Fibroblast of skin of abdomen (primary cell): ENCODE measurements around the gene RAB12. TPM values are rescaled to one million over a fixed set of nuclear protein-coding genes. Genes with fewer than 3 reads are reported as not detected.
"Not testable (repeated sequence)": the region's sequence is repeated elsewhere in the genome, so short reads cannot be mapped to it uniquely, and the experiment has no call there.

ENCODE experiments used
- DNase-seq: peaks from one replicate; pipeline ENCODE4 v3.0.0-alpha.2; 2013
- polyA plus RNA-seq, 2 experiments: library from polyadenylated mRNA; unstranded; fragments of 120-200 nt; gene quantifications; one replicate each; pipeline ENCODE4 v1.2.1, GENCODE V29; 2013; ENCODE audit not compliant: insufficient read length in 2 of 2

RAB12 gene, protein sequence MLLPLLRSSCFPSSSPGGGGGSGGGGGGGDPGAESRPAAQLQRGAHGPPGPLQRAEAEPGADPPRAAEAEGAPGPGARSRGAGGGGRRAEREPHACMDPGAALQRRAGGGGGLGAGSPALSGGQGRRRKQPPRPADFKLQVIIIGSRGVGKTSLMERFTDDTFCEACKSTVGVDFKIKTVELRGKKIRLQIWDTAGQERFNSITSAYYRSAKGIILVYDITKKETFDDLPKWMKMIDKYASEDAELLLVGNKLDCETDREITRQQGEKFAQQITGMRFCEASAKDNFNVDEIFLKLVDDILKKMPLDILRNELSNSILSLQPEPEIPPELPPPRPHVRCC
- polyA plus RNA-seq (2013, experiment 1 of 2; ENCODE audit: insufficient read length): 39.8 TPM
- 39.5 TPM for polyA plus RNA-seq (2013, experiment 2 of 2; ENCODE audit: insufficient read length)

DNA sequence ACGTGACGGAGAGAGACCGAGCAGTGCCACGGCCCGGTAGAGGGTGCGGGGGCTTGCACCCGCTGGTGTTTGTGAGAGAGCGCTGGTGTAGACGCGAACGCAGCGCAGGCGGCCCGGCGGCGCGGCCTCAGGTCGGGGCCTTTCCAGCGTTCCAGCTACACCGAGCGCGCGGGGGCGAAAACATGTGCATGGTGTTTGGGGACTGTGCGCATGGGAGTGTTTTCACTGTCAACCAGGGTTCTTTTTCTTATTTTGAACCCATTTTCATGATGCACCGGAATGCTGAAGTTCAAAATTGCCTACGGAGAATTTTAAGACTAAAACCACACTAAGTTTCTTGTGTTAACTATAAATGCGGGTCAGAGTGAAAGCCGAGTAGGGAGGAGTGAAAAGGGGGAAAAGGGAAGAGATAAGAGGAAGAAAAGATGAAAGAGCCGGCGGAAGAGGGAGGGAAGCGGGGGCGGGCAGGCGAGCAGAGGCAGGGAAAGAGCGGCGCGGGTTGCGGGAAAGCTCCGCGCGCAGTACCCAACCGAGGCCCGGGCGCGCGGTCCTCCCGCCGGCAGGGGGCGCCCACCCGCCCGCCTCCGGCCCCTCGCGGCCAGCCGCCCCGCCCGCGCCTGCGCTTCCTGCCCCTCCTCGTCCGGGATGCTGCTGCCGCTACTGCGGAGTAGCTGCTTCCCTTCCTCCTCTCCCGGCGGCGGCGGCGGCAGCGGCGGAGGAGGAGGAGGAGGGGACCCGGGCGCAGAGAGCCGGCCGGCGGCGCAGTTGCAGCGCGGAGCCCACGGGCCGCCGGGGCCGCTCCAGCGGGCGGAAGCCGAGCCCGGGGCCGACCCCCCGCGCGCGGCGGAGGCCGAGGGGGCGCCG lies at the start of gene RAB12:
Gene RAB12, plus strand, starts transcription at position 643 of the 864 bp plus-strand sequence. Its CDS starts 3 bp downstream, at position 646.
- DNase-seq: peak; percentile 90

DNA sequence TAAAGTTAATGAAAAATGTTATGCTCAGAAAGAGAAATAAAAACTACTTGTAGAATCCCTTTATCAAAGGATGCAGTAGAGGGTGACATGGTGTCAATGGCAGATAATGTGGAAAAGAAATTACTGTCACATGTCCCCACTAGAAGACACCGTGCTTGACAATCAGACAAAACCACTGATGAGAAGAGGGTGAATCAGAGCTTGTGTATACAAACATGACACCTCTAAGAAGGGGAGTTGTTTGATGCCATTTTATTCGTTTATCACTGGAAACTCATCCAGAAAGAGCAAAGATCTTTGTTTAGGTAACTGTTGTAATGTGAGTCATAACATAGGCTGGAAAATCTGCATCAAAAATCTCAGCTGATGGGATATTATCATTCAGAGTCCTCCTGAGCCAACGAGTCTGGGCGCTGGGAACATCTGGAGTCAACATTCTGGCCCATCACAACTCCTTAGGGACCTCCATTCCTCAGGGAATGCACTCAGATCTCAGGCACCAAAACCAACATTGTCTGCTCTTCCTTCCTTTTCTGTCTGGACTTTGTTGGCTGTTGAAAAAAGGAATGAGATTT lies 49.5 kb upstream of the RAB12 start:
- no peak for DNase-seq

DNA sequence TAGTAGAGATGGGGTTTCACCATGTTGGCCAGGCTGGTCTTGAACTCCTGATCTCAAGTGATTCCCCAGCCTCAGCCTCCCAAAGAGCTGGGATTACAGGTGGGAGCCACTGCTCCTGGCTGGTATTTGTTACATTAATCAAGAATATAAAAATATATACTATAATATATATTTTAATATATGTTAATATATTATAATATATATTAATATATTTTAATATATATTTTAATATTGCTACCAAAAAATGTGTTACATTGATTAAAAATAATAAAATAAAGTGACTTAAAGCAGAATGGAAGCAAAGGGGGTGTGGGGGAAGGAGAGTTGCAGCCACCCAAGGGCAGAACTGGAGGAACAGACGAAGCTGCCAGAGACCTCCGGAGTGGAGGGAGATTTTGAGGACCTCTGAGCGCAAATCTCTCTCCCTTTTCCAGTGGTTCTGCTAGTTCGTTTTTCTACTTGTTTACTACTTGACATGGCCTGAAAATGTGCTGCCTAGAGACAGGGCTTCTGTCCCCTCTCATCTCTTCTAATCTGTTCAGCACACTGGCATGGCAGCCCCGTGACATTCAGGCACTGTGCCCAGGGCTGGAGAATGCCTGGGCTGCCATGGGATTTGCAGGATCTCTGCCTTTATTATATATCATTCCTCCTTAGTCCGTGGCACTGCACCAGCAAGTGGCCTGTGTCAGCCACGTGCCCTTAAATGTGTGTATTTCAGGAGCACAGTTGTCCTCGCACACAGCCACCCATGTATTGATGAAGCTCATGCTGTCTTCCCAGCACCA lies 47.9 kb upstream of the RAB12 start:
- no peak for DNase-seq

DNA sequence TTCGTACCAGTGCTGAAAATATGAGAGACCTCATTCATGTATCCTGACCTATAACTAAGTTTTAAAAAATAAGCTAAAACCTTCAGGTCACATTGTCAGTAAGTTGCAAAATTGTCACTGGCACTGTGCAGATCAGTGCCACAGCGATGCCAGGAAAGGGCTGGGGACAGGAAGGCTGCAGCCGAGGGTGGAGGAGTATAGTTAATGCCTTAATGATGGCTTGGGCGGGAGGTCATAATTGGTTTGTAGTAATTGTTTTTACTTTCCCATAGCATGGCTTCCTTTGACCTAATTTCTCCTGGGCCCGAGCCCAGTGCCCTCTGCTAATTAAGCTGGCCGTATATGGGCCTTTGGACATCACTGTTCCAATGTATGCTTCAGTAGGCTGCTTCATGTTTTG lies 47.2 kb upstream of the RAB12 start:
- no peak for DNase-seq

DNA sequence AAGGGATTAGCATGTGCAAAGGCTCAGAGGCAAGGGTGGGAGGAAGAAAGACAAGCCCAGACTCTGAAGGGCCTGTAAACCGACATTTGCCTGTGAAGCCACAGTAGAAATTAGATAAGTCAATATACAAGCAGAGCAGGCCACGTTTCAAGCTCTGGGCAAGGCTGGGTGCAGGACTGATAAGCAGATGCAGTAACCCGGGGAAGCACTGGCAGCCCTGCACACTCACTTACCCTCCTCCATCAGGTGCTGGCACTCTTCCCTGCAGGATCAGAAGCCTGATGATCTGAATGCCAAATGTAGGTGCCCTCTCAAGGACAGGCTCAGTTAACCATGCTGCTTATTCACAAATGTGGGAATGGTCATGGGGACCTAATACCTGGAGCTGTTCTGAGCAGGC lies 46.3 kb upstream of the RAB12 start:
- no peak for DNase-seq

DNA sequence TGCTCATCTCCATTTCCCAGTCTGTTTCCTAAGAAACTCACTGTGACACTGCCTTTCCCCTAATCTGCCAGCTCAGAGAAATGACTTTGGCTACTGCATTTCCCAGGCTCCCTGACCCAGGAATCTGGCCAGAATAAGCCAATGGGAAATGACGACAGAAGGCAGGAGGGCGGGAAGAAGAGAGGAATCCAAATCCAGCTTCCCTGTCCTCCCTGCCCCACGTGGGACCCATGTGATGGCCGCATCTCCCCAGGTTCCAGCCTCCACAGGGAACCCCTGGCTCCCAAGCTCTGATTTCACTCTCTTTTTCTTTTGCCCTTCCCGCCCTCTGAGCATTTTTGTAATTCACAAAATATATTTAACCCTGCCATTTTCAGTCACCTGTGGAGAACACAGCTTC lies 37.8 kb upstream of the RAB12 start:
- no peak for DNase-seq

DNA sequence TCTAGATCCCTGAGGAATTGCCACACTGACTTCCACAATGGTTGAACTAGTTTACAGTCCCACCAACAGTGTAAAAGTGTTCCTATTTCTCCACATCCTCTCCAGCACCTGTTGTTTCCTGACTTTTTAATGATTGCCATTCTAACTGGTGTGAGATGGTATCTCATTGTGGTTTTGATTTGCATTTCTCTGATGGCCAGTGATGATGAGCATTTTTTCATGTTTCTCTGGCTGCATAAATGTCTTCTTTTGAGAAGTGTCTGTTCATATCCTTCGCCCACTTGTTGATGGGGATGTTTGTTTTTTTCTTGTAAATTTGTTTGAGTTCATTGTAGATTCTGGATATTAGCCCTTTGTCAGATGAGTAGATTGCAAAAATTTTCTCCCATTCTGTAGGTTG lies 35.5 kb upstream of the RAB12 start:
- not testable (repeated sequence) for DNase-seq

DNA sequence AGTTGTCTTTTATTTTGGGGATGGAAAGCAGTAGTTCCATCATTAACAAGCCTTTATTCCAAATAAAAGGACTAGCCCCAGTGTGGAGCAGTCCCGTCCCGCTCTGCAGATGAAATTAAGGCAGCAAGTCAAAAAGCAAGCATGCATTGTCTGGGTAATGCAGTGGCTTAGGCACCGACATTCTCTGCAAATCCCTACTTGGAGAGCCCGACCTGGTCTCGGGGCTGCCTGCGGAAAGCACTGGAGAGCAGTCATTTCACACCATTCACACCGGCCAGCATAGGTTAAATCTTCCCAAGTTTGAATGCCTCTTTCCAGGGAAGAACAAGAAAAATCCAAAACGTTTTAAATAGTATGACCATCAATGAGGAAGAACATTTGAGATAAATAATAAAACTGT lies 24.4 kb upstream of the RAB12 start:
- no peak for DNase-seq

DNA sequence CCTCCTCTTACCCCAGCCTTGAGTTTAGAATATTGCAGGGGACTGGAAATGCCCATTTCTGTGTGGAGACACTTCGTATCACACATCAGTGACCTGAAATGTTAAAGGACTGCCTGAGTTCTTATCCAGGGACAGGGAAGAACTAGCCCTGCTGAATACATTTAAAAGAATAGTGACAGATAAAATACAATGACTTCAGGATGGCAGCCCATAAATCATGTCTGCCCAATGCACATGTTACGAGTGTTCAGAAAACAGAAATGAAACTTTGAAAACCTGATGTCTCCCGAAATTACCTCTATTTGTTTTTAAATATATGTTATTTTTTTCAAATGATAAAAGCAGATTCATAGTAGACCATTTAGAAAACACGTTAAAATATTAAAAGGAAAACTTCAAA lies 22.3 kb upstream of the RAB12 start:
- DNase-seq: no peak

DNA sequence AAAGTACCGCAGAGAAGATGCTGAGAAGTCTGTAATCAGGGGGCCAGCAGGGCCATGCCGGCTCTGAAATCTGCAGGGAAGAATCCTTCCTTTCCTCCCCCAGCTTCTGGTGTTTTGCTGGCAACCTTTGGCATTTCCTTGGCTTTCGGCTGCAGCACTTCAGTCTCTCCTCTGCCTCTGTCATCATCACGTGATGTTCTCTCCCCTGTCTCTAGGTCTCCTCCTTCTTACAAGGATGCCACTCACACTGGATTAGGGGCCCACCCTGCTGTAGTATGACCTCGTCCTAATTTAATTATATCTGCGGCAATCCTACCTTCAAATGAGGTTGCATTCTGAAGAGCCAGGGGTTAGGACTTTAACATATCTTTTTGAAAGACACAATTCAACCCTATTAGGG lies 13.8 kb upstream of the RAB12 start:
- no peak for DNase-seq

DNA sequence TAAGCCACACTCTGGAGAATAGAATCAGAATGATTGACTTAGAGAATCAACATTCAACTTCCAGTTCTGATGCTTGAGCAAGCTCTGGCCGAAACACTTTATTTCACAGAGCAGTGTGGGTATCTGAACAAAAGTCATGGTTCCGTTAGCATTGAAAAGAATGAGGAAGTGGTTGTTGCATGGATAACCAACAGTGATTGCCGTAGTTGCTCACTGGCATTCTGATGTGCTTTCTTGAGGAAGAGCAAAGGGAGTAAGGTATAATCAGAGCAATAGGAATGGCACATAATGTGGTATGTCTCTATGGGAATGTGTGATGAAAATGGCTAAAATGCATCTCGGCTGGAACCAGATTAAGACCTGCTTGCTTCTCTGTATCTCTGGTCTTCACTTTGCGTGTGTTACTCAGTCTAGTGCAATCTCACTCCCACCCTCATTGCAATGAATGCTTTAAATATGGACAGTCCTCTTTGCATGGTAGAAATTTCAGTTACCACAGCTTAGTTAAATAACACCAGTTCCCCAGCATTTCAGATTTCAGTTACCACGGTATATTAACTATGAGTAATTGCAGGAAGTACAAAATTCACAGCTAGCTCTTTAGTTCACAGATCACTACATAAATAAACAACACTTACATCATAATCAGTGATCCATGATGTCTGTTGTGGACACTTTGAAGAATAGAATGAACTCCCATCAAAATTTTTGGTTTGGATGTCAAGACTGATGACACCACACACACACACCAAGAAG lies 7.8 kb upstream of the RAB12 start:
- DNase-seq: no peak

DNA sequence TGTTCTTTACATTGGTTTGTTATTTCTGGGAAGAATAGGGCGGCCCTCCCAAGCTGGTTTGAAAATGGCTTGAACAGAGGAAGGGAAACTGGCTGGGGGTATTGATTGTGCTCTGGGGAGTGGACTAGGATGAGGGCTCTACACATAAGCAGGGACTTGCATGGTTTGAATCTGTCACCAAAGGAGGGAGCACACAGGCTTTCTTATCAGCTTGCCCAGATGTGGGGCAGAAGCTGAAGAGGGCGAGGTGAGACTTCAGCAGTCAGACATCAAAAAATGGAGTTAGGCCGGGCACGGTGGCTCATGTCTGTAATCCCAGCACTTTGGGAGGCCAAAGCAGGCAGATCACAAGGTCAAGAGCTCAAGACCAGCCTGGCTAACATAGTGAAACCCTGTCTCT lies 7.2 kb upstream of the RAB12 start:
- no peak for DNase-seq

DNA sequence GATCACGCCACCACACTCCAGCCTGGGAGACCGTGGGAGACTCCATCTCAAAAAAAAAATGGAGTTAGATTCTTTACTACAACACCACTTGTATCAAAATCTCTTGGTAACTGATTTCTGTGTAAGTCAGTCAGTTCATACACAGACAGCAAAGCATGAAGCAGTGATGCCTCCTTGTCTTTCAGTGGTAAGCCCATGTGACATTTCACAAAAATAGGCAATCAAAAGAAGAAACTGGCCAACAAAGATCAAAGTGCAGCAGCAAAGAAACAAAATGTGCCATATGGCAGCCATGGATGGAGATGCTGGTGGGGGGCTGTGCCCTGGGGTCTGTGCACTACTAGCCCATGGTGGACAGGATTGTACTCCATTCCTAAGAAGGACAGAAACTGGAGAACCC lies 6.7 kb upstream of the RAB12 start:
- no peak for DNase-seq

DNA sequence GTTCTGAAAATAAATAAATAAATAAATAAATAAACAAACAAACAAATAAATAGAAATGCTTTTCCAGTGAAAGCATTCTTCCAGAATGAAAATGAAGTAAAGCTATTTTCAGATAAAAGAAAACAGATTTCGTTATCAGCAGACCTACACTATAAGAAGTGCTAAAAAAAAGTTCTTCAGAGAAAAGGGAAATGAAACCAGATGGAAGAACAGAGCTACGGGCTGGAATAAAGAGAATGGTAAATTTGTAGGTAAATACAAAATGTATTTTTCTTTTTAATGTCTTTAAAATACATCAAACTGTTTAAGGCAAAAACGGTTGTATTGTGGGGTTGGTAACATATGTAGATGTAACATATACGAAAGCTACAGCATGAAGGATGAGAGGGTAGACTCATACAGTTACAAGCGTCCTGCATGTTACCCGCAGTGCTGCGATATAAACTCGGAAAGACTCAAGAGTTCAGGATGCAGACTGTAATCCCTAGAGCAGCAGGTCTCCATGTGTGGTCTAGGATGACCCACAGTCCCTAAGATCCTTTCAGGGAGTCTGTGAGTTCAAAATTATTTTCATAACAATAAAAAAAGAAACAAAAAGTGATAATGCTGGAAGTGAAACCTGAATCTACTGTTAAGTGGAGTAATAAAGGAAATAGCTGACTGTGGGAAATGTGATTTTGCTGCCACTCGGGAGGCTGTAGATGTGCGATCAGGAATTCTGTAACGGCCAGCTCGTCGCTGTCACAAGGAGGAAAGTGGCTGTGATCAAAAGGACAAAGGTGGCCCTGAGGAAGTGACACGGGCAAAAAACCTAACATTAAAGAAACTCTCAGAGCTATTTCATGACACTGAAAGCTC lies 5.3 kb upstream of the RAB12 start:
- no peak for DNase-seq

DNA sequence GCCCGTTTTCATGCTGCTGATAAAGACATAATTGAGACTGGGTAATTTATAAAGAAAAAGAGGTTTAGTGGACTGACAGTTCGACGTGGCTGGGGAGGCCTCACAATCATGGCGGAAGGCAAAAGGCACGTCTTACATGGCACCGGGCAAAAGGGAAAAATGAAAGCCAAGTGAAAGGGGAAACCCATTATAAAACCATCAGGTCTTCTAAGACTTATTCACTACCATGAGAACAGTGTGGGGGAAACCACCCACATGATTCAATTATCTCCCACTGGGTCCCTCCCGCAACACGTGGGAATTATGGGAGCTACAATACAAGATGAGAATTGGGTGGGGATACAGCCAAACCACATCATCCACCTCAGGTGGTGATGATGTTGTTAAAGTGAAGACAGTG lies 3.3 kb upstream of the RAB12 start:
- no peak for DNase-seq

DNA sequence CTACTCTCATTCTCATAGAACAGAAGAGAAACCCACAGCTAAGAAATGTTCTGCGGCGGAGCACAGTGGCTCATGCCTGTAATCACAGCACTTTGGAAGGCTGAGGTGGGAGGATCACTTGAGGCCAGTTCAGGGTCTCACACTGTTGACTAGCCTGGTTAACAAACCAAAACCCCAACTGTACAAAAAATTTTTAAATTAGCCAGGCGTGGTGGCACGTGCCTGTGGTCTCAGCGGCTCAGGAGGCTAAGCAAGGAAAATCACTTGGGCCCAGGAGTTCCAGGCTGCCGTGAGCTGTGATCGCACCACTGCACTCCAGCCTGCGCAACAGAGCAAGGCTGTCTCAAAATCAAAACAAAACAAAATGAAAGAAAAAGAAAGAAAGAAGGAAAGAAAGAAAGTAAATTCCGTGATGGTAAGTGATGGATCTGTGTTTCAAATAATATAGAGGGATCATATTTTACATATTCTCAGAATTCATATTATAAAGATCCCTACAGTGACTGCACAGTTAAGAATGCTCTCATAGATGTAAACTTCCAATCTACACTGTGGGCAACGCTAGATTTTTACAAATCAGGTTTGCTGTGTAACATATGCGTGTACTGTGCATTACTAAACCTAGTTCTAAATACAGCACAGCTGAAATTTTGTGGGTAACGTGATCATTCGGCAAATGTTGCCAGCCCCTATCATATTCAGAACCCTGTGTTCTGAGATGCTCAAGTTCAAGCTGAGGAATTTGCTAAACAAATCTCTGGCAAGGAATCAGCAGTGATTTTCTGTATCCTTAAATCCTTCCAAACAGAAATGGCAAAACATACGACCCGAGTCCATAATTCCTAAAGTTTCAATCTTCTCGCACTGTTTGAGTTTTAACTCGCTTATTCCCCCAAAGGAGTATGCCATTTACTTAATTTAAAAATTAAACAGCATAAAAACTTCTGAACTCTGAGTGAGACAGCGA lies 1.2 kb upstream of the RAB12 start:
- no peak for DNase-seq

DNA sequence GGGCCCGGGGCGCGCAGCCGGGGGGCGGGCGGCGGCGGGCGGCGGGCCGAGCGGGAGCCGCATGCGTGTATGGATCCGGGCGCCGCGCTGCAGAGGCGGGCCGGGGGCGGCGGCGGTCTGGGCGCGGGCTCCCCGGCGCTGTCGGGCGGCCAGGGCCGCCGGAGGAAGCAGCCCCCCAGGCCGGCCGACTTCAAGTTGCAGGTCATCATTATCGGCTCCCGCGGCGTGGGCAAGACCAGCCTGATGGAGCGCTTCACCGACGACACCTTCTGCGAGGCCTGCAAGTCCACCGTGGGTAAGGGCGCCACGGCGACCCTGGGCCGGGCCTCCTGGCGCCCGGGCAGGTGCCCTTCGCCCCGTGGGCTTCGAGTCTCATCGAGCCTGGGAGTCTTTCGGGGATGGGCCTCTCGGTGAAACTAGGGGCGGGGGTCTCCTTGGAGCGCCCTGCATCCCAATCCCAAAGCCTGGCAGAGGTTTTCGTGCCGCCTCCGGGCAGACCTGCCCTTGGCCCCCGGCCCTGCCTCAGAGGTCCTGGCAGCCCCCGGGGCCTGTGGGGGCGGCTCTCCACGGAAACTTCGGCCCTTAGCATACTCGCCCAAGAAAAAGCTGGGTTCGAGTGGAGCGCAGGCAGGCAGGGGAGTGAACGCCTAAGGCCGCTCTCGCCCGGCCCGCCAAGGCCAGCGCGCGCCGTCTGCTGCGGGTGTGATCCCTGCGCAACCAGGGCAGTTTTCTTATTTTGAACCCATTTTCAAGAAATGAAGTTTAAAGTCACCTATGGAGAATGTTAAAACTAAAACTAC lies 622 bp downstream of the RAB12 start:
- DNase-seq: no peak

DNA sequence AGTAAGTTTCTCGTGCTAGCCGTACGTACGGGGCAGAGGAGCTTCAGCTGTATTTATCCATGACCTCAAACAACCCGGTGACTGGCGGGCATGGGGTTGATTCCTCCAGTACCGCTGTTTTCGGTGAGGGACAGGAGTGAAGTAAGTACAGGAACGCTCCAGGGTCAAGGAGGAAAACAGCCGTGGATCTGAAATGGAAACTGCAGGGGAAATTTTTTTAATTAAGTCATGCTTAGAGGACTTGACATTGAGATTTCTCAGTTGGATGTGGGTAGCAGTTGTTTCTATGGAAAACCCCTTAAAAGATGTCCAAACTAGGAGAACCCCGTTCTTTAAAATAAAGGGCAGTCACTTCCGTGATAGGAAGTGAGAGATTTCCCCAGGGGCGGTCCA lies 1.2 kb downstream of the RAB12 start:
- no peak for DNase-seq
